ENCODE measurements around the gene ZDHHC11B. TPM values are rescaled to one million over a fixed set of nuclear protein-coding genes. Genes with fewer than 3 reads are reported as not detected.
"Not testable (repeated sequence)": the region's sequence is repeated elsewhere in the genome, so short reads cannot be mapped to it uniquely, and the experiment has no call there.

ZDHHC11B gene
- total RNA-seq, 1 experiment from 2014 or later = not detected

DNA sequence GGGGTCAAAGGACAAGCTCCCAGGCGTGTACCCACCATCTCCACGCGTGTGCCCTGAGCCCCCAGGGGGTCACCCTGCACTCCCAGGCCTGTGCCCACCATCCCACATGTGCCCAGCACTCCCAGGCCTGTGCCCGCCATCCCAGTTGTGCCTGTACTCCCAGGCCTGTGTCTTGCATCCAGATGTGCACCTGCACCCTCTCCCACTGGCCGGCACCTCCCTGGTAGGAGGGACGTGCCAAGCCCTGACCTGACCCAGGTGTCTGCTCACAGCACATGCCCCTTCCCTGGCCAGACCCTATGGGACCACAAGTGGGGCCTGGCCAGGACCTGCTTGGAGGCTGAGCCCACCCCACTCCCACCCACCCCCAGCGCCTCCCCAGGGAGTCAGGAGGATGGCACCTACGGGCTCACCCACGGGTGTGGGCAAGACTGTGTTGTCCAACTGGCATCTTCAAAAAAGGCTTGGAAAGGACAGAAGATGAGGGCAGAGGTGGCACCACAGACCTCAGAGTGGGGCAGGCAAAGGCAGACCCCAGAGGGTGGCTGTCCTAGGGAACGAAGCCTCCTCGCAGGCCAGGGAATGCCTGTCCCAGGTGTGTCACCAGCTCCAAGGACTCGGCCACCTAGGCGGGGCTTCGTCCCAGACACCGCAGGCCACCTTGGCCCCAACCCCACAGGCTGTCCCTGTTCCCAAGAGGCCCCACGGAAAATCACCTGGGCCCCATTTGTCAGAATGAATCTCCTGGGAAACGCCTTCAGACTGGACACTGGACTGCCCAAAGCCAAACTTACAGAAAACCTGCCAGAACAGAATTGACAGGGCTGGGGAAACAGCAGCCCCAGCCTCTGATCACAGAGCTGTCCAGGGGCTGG is 103.0 kb downstream of the ZDHHC11B start:
- not testable (repeated sequence) for H3K4me3 ChIP-seq; H3K4me1 ChIP-seq (replicated peaks); H3K9me3 ChIP-seq (replicated peaks); H3K27ac ChIP-seq; H3K36me3 ChIP-seq
- peaks cover 11% of the 10 kb centered on the region for H3K27me3 ChIP-seq (replicated peaks)
- peak in 1 of 2 experiments; percentile 31 for DNase-seq (ENCODE audit: low read depth in 1 of 2, low spot score in 2 of 2)

DNA sequence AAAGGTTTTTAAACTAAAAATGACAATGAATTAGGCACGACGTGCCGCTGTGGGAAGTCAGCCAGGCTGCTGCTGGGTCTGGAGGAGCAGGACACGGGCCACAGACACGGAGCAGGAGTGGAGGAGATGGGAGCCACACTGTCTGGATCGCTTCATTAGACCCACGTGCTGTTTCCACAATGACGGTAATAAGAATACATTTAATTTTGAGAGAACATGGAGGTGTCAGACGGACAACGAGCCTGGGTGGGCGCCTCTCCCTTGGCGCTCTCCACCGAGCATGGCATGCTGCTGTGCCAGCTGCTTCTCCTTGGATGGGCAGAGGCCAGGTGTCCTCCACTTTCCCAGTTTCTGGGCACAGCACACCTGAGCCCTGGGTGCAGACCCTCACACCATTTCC is 103.7 kb downstream of the ZDHHC11B start:
- peaks cover 11% of the 10 kb centered on the region for H3K27me3 ChIP-seq (replicated peaks)
- not testable (repeated sequence) for DNase-seq (ENCODE audit: low read depth in 1 of 2, low spot score in 2 of 2)

DNA sequence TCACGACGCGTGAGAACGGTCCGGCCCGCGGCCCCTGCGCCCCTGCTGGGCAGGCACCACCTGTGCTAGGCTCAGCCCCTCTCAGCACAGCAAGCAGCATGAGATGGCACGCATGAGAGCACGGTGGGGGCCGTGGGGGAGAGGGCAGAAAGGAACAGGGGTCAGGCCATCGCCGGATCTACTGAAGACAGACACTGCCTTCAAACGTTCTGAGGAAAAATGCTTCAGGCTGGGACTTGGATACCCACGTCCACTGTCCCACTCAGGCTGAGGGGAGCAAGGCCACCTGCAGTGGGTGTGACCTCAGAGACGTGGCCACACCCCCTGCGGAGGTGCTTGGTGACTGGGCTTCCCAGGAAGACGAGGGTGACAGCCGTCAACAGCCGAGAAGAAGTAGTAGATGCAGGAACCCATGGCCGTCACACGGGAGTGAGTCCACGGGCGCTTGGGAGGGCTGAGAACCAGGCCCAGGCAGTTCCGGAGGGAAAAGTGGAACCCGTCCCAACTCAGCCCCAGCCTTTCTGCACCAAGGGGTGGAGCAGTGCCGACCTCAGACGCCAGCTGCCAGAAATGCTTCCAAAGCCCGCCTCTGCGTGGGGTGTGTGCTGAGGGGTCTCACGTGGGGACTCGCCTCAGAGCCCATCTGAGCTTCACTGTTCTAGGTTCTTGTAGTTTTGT is 104.3 kb downstream of the ZDHHC11B start:
- not testable (repeated sequence) for H3K4me3 ChIP-seq; H3K27ac ChIP-seq; H3K36me3 ChIP-seq; H3K4me1 ChIP-seq (replicated peaks); DNase-seq (ENCODE audit: low read depth in 1 of 2, low spot score in 2 of 2); H3K9me3 ChIP-seq (replicated peaks)
- peaks cover 10% of the 10 kb centered on the region for H3K27me3 ChIP-seq (replicated peaks)

More for the DNA sequence above, 103.7 kb downstream of the ZDHHC11B start:
- not testable (repeated sequence) for H3K4me1 ChIP-seq (replicated peaks); H3K9me3 ChIP-seq (replicated peaks); H3K36me3 ChIP-seq; H3K27ac ChIP-seq; H3K4me3 ChIP-seq

DNA sequence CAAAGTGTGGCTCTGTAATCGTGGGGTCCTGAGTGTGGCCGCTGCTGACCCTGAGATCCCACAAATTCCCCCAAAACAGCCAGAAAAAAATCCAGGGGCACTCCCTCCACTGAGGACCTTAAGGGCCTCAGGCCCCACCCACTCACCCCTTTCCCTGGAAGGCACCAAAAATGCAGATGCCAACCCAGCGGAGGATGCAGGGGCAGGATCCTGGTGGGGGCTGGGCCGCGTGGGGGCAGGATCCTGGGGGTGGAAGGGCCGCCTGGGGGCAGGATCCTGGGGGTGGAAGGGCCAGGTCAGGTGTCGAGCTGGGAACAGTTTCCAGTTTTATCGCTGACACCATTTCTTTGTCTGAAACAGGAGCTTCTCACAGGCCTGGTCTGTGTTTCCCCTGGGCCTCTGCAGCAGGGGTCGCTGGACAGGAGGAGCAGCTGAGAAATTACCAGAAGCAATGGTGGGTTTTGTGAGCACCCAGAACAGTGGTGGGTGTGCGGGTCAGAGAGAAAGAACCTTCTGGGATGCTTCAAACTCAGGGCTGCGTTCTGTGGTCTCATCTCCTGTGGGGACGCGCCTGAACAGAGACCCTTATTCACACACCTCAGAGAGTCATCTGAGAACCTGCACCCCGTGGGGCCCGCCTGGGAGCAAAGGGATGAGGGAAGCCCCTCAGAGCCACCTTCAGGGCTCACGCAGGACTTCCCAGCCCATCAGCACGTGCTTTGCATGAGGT is 105.2 kb downstream of the ZDHHC11B start:
- H3K36me3 ChIP-seq; H3K4me3 ChIP-seq; H3K27ac ChIP-seq; H3K27me3 ChIP-seq (replicated peaks); H3K4me1 ChIP-seq (replicated peaks); H3K9me3 ChIP-seq (replicated peaks): not testable (repeated sequence)
- DNase-seq (ENCODE audit: low read depth in 1 of 2, low spot score in 2 of 2) = peak in 1 of 2 experiments; percentile 37

DNA sequence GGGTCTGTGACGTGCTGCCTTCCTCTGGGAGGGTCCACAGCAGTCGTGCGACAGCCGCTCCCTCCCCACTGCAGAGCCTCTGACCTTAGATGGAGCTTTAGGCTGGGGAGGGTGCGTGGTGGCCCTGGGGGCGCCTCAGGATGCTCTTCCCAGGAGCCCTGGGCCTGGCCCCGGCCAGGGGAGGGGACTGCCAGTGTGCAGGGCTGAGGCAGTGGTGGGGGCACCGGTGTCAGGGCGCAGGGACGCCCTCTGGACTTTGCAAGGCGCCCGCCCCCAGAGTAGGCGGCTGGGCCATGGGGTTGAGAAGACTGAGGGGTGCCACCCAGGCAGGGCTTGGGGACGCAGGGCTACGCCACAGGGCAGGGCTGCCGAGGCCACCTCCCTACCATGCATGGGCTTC is 106.0 kb downstream of the ZDHHC11B start:
- not testable (repeated sequence) for H3K9me3 ChIP-seq (replicated peaks); H3K4me3 ChIP-seq; H3K27ac ChIP-seq; DNase-seq (ENCODE audit: low read depth in 1 of 2, low spot score in 2 of 2); H3K4me1 ChIP-seq (replicated peaks); H3K36me3 ChIP-seq
- H3K27me3 ChIP-seq (replicated peaks) = peaks cover 11% of the 10 kb centered on the region

- peaks cover 11% of the 10 kb centered on the region for H3K4me1 ChIP-seq (replicated peaks)
- H3K27ac ChIP-seq = no peak overlapping the region
- H3K36me3 ChIP-seq = no peaks in the 10 kb centered on the region
- peak in 1 of 2 experiments; percentile 38 for DNase-seq (ENCODE audit: low read depth in 1 of 2, low spot score in 2 of 2)
- no peak overlapping the region for H3K4me3 ChIP-seq
- H3K9me3 ChIP-seq (replicated peaks) = no peaks in the 10 kb centered on the region
- H3K27me3 ChIP-seq (replicated peaks) = peaks cover 21% of the 10 kb centered on the region
Measured at GRCh38 chr5:677131-678101, 107.1 kb downstream of the ZDHHC11B start.

DNA sequence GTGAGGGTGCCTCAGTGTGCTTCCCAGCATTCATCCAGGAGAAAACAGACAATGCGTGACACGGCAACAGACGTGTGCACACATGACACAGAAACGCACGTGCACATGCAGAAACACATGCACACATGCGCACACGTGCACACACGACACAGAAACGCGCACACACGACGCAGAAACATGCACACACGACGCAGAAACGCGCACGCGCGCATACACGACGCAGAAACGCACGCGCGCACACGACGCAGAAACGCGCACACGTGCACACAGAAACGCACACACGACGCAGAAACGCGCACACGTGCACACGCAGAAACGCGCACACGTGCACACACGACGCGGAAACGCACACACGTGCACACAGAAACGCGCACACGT is 107.8 kb downstream of the ZDHHC11B start:
- H3K4me1 ChIP-seq (replicated peaks) = peaks cover 18% of the 10 kb centered on the region
- H3K36me3 ChIP-seq = no peaks in the 10 kb centered on the region
- no peaks in the 10 kb centered on the region for H3K9me3 ChIP-seq (replicated peaks)
- H3K4me3 ChIP-seq = no peak overlapping the region
- peaks cover 28% of the 10 kb centered on the region for H3K27me3 ChIP-seq (replicated peaks)
- no peak for DNase-seq (ENCODE audit: low read depth in 1 of 2, low spot score in 2 of 2)
- H3K27ac ChIP-seq = no peak overlapping the region

- no peak overlapping the region for H3K27ac ChIP-seq
- H3K4me3 ChIP-seq = no peak overlapping the region
- peaks cover 33% of the 10 kb centered on the region for H3K27me3 ChIP-seq (replicated peaks)
- H3K36me3 ChIP-seq = no peaks in the 10 kb centered on the region
- peaks cover 23% of the 10 kb centered on the region for H3K4me1 ChIP-seq (replicated peaks)
- H3K9me3 ChIP-seq (replicated peaks) = no peaks in the 10 kb centered on the region
- peak in 1 of 2 experiments; percentile 36 for DNase-seq (ENCODE audit: low read depth in 1 of 2, low spot score in 2 of 2)
Measured at GRCh38 chr5:675871-676698, 108.4 kb downstream of the ZDHHC11B start.

DNA sequence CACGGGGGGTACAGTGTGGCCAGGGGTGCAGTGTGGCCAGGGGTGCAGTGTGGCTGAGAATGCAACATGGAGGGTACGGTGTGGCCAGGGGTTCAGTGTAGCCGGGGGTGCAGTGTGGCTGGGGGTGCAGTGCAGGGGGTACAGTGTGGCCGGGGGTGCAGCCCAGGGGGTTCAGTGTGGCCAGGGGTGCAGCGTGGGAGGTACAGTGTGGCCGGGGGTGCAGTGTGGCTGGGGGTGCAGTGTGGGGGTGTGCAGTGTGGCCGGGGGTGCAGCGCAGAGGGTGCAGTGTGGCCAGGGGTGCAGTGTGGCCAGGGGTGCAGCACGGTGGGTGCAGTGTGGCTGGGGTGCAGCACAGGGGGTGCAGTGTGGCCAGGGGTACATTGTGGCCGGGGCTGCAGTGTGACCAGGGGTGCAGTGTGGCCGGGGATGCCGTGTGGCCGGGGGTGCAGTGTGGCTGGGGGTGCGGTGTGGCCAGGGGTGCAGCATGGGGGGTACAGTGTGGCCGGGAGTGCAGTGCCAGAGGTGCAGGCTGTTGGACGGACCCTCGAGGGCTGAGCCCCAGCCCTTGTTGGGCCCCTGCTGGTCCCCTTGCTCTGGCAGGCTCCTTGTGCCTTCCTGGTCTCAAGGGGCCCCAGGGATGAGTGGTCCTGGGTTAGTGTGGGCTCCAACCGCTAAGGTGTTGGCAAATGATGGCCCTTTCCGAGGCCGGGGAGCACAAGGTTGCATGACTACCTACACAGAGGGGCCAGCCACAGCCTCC is 109.2 kb downstream of the ZDHHC11B start:
- Histone ChIP-seq H3K9me3 (replicated peaks) (no peaks in the 10 kb centered on the region), H3K27me3 (replicated peaks) (peaks cover 33% of the 10 kb centered on the region), H3K4me1 (replicated peaks) (peaks cover 23% of the 10 kb centered on the region), H3K27ac (no peak overlapping the region), H3K4me3 (no peak overlapping the region), H3K36me3 (no peaks in the 10 kb centered on the region)
- DNase-seq (ENCODE audit: low read depth in 1 of 2, low spot score in 2 of 2) = peak in 1 of 2 experiments; percentile 40

DNA sequence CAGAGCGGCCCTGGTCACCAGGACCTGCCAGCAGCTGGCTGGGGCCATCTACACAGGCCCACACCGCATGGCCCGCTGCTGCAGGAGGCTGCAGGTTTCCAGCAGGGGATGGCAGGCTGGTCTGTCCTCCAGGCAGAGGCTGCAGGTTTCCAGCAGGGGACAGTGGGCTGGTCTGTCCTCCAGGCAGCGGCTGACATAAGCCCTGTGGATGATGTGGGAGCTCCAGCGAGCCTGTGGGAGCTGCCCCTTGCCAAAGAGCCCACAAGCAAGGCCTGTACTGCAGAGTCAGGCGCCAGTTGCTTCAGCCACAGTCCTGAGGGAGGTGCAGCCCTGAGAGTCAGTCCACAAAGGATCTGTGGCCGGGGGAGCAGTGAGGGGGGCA is 109.9 kb downstream of the ZDHHC11B start:
- peaks cover 23% of the 10 kb centered on the region for H3K4me1 ChIP-seq (replicated peaks)
- DNase-seq (ENCODE audit: low read depth in 1 of 2, low spot score in 2 of 2) = peak in 1 of 2 experiments; percentile 39

DNA sequence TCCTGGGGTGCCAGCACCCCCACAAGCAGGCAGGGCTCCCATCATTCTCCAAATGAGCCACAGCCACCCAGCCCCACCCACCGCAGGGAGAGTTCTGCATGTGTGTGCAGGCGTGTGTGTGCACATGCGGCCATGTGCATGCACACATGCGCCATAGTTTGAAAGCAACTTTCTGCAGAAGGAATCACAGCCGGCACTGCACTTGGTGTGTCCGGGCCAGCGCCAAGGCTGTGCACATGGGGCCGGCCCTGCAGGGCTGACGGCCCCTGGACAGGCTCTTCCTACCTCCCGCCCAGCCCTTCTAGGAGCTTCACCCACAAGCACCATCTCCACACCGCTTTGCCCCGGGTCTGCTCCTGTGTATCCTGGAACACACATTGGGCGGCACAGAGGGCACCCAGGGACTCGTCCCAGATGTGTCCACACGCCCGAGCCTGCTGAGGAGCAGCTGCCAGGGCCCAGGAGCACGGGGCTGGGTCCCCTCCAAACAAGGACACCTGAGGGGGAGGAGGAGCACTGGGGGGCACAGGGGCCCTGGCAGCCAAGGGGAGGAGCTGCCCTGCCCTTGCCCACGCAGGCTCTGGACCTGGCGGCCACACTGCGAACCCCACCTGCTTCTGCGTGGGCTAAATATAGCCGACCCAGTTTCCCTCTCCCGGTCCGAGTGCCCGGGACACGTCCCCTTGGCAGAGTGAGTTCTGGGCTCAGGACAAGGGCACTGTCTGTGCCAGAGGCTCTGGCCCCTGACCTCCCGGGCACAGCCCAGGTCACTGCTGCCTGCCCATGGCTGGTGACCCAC is 110.5 kb downstream of the ZDHHC11B start:
- peaks cover 27% of the 10 kb centered on the region for H3K4me1 ChIP-seq (replicated peaks)
- DNase-seq (ENCODE audit: low read depth in 1 of 2, low spot score in 2 of 2) = peak in 1 of 2 experiments; percentile 42
- H3K27ac ChIP-seq = no peak overlapping the region
- H3K27me3 ChIP-seq (replicated peaks) = peaks cover 33% of the 10 kb centered on the region
- no peaks in the 10 kb centered on the region; the same call in 1 of the 2 replicates for H3K36me3 ChIP-seq
- no peak overlapping the region for H3K4me3 ChIP-seq
- no peaks in the 10 kb centered on the region for H3K9me3 ChIP-seq (replicated peaks)

More for the DNA sequence above, 109.9 kb downstream of the ZDHHC11B start:
- Histone ChIP-seq H3K9me3 (replicated peaks) (no peaks in the 10 kb centered on the region), H3K4me3 (no peak overlapping the region), H3K36me3 (no peaks in the 10 kb centered on the region), H3K27ac (no peak overlapping the region), H3K27me3 (replicated peaks) (peaks cover 33% of the 10 kb centered on the region)

Measured in SJSA1 (cell line).